Stomach smooth muscle (tissue), 2 donors: ENCODE measurements around the gene C9orf85.
"Not testable (repeated sequence)": the region's sequence is repeated elsewhere in the genome, so short reads cannot be mapped to it uniquely, and the experiment has no call there.

Experiments used
- H3K27ac ChIP-seq: one replicate; pipeline ENCODE4 v1.7.0; 2013; ENCODE audit warnings: mild to moderate bottlenecking, low read length, inconsistent platforms
- H3K27me3 ChIP-seq, 2 donors: one replicate each; pipeline ENCODE4 v1.7.0; 2013; ENCODE audit warnings: low read length in 2 of 2; ENCODE audit not compliant: insufficient read depth in 2 of 2, control insufficient read depth in 1 of 2
- H3K36me3 ChIP-seq, 2 donors: one replicate each; pipeline ENCODE4 v1.7.0; 2013; ENCODE audit warnings: low read length in 2 of 2; ENCODE audit not compliant: control insufficient read depth in 2 of 2, insufficient read depth in 2 of 2
- H3K4me1 ChIP-seq: one replicate; pipeline ENCODE4 v1.7.0; 2013; ENCODE audit warnings: low read length; ENCODE audit not compliant: control insufficient read depth, insufficient read depth
- H3K4me3 ChIP-seq, 2 donors: one replicate each; pipeline ENCODE4 v1.7.0; 2013; ENCODE audit warnings: low read length in 2 of 2
- H3K9ac ChIP-seq, 2 donors: one replicate each; pipeline ENCODE4 v1.7.0; 2013; ENCODE audit warnings: low read length in 2 of 2, mild to moderate bottlenecking in 1 of 2
- H3K9me3 ChIP-seq, 2 donors: one replicate each; pipeline ENCODE4 v1.7.0; 2013; ENCODE audit warnings: low read length in 2 of 2; ENCODE audit not compliant: control insufficient read depth in 2 of 2
- donor health status: healthy.
- donor health status: Pancreatic carcinoma.

Gene C9orf85

DNA sequence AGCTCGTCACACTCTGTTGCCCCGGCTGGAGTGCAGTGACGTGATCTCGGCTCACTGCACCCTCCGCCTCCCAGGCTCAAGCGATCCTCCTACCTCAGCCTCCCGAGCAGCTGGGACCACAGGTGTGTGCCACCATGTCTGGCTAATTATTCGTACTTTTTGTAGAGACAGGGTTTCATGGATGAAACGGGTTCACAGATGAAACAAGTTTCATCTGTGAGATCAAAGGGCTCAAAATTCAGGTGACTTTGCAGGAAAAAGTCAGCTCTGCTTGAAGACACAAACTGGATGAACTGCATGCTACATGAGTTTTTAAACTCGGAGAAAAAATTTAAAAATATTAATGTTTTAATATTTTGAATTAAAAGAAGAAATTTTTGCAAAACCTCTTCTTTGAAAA, 24.9 kb upstream of the C9orf85 start:
- Histone ChIP-seq H3K4me3 (no peak overlapping the region), H3K9ac (no peak overlapping the region), H3K36me3 (no peaks in the 10 kb centered on the region), H3K27ac (no peak overlapping the region), H3K27me3 (no peaks in the 10 kb centered on the region), H3K9me3 (no peaks in the 10 kb centered on the region), H3K4me1 (no peaks in the 10 kb centered on the region)

DNA sequence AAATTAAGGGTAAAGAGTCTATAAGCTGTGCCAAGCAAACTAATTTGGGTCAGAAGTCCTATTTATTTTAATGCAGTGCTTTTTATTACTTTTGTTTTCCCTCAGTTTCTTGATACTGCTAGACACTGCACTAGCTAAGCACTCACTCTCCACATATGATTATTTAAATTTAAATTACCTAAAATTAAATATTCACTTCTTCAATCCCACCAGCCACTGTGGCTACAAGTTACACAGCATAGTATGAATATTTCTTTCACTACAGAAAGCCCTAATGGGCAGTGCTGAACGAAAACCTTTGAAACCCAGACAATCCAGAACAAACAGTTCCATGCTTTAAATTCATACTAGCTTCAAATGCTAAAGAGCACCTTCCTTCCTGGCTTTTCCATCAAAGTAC, 24.1 kb upstream of the C9orf85 start:
- H3K4me1 ChIP-seq = no peaks in the 10 kb centered on the region

DNA sequence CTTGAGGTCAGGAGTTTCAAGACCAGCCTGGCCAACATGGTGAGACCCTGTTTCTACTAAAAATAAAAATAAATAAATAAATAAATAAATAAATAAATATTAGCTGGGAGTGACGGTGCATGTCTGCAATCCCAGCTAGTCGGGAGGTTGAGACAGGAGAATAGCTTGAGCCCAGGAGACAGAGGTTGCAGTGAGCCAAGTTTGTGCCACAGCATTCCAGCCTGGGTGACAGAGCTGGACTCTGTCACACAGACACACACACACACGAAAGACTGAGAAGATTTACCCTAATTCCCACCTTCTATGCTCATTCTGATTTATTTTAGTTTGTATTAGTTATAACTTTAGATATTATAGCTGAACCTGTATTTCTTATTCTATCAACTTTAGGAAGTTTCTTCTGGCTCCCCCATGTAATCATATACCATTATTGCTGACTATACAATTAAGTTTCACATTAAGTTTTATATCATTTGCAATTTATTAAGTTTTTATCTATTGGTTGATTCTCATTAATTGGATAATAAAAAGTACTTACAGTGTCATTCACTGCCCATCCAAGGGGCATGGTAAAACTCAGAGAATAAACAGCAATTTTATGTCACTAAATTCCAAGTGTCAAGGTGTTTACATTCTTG, 21.3 kb upstream of the C9orf85 start:
- H3K4me3 ChIP-seq = no peak overlapping the region
- H3K27ac ChIP-seq = no peak overlapping the region
- H3K9me3 ChIP-seq = no peaks in the 10 kb centered on the region
- H3K4me1 ChIP-seq = no peaks in the 10 kb centered on the region
- no peaks in the 10 kb centered on the region for H3K27me3 ChIP-seq
- H3K9ac ChIP-seq = no peak overlapping the region
- H3K36me3 ChIP-seq = no peaks in the 10 kb centered on the region

More for the DNA sequence above, 24.1 kb upstream of the C9orf85 start:
- Histone ChIP-seq H3K9ac (no peak overlapping the region), H3K27me3 (no peaks in the 10 kb centered on the region), H3K9me3 (no peaks in the 10 kb centered on the region), H3K27ac (no peak overlapping the region), H3K4me3 (no peak overlapping the region), H3K36me3 (no peaks in the 10 kb centered on the region)

DNA sequence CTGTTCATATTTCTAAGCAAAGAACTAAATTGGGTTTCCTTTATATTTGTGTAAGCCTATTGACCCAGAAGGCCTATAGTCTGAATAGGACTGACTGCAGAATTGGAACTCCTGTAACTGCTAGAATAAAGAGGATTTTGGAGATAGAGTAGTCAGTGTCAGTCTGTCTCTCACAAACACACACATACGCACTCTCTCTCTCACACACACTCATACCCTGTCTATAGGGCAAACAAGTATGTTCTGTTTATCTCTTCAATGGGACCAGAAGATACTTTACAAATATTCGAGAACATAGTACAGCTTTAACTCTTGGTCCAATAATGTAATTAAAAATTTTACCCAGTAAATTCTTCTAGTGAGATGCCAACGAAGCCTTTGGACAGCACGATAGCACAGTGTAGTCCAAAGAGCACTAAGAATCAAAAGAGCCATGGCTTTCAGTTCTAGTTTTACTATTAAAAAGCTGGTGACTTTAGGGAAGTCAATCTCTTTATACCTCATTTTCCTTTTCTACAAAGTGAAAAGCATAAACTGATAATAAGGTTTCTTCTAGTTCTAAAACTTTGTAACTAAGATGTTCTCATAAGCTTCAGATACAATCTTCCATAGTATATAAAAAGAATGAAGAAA, 19.8 kb upstream of the C9orf85 start:
- H3K27ac ChIP-seq = no peak overlapping the region

DNA sequence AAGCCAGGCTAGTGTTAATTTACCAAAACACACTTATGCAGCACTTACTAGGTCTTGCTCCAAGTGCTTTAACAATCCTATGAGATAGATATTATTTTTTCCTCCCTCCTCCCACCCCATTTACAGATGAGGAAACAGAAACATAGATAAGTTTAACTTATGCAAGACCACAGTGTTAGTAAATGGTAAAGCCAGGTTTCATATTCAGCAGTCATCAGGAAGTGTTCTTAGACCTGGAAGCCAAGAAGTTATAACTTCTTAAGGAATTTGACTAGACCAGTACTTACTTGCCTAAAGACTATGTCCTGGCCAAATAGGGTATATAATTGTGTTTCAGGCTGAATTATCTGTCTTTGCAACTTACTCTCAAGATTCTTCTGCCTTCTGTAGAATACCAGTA, 16.3 kb upstream of the C9orf85 start:
- Histone ChIP-seq H3K4me1 (no peaks in the 10 kb centered on the region), H3K27me3 (no peaks in the 10 kb centered on the region), H3K36me3 (no peaks in the 10 kb centered on the region), H3K9ac (no peak overlapping the region), H3K4me3 (no peak overlapping the region), H3K27ac (no peak overlapping the region), H3K9me3 (no peaks in the 10 kb centered on the region)

More for the DNA sequence above, 19.8 kb upstream of the C9orf85 start:
- Histone ChIP-seq H3K4me3 (no peak overlapping the region), H3K9me3 (no peaks in the 10 kb centered on the region), H3K27me3 (no peaks in the 10 kb centered on the region), H3K4me1 (no peaks in the 10 kb centered on the region), H3K36me3 (no peaks in the 10 kb centered on the region), H3K9ac (no peak overlapping the region)

DNA sequence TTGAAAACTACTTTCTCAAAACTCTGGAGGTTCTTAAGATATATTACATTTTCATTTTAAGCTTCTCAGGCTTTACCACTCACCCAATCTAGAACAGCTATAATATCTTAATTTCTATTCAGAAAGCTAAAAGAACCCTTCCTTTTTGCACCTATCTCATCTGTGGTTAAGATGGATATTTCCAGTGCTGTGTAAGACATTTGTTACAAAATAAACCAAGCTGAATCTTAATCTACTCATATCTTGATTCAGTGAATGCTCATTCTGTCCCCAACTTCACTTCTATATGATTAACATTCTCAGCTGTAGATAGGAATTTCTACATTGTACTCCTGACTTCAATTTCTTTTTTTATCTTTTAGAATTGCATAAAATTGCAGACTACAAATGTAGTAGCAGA, 15.5 kb upstream of the C9orf85 start:
- no peak overlapping the region for H3K27ac ChIP-seq
- H3K4me3 ChIP-seq = no peak overlapping the region
- H3K9me3 ChIP-seq = no peaks in the 10 kb centered on the region
- H3K4me1 ChIP-seq = no peaks in the 10 kb centered on the region
- H3K36me3 ChIP-seq = no peaks in the 10 kb centered on the region
- no peak overlapping the region for H3K9ac ChIP-seq
- H3K27me3 ChIP-seq = no peaks in the 10 kb centered on the region

DNA sequence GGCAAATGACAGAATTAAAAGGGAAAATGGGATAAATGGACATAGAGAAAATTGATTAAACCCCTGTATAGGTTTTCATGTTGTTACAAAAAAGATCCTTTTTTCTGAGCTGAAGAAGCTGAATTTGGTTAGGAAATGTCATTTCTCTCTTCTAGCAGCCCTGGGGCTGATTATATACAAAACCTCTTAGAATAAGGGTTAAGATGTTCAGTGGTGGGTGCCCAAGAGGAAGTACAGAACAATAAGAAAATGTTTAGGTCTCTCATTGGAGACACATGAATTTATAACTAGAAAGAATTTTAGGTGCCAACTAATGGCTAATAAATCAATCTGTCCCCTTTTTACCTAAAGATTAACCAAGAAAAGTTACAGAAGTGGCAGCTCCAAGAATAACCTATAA, 14.7 kb upstream of the C9orf85 start:
- Histone ChIP-seq H3K9me3 (no peaks in the 10 kb centered on the region), H3K9ac (no peak overlapping the region), H3K27me3 (no peaks in the 10 kb centered on the region), H3K27ac (no peak overlapping the region), H3K4me3 (no peak overlapping the region), H3K36me3 (no peaks in the 10 kb centered on the region), H3K4me1 (no peaks in the 10 kb centered on the region)

DNA sequence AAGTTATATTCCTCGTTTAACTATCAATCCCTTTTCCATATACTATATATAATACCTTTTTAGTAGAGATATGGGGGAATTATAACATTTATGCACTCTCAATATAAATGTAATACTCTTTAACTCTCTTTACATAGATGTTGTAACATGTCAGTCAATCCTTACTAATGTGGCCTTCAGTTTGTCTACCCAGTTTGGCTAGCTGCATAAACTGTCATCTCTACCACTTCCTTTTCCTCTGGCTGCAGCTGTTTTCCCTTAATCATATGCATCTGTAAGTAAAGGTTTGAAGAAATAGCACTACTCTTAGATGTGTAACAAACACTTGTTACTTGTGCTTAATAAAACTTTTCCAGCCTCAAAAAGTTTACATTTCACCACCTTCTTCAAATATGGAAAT, 13.9 kb upstream of the C9orf85 start:
- no peaks in the 10 kb centered on the region for H3K27me3 ChIP-seq
- no peaks in the 10 kb centered on the region for H3K4me1 ChIP-seq
- no peaks in the 10 kb centered on the region for H3K36me3 ChIP-seq
- no peak overlapping the region for H3K9ac ChIP-seq
- no peak overlapping the region for H3K27ac ChIP-seq
- no peak overlapping the region for H3K4me3 ChIP-seq
- H3K9me3 ChIP-seq = no peaks in the 10 kb centered on the region

DNA sequence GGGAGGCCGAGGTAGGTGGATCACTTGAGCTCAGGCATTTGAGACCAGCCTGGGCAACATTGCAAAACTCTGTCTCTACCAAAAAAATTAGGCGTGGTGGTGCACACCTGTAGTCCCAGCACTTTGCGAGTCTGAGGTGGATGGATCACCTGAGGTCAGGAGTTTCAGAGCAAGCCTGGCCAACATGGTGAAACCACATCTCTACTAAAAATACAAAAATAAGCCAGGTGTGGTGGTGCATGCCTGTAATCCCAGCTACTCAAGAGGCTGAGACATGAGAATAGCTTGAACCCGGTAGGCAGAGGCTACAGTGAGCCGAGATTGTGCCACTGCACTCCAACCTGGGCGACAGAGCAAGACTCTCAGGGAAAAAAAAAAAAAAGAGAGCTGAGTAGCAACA, 12.7 kb upstream of the C9orf85 start:
- H3K27ac ChIP-seq, H3K9ac ChIP-seq, H3K9me3 ChIP-seq, H3K27me3 ChIP-seq, H3K4me1 ChIP-seq, H3K4me3 ChIP-seq, H3K36me3 ChIP-seq: not testable (repeated sequence)

DNA sequence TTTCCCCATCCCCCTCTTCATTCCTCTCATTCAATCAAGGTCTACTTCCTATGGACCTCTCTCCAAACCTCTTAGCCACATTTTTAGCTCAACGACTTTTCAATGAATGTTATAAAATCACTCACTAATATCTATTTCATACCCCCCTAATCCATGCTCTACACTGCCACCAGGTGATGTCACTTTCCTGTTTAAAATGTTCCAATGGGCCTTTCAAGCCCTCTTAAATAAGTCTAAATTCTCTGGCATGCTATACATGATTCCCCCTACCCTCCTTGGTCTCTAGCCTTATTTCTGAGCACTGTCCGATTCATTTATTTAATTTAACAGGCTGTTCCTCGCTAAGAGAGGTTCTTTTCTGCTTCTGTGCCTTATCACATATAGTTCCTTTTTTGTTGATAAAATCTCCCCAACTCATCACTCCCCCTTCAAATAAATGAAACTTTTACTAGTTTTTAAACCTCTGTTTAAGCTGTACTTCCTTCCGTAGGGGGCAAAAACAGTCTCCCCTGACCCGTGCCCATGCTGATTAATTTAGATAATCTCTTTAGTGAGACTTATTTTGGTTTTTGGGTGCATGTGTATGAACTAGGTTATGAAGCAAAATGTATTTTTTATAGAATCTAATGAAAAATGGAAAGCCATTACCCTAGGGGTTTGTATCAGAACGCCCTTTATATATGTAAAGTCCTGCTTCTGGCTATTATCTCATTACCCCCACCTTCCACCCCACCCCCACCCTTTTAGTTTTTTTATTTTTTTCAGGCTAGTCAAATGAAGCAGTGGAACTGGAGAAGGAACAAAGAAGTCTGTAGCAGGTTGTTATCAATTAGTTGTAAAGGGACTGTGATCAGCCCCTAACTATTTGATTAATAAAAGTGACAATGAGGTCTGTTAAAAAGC, 9.5 kb upstream of the C9orf85 start:
- no peaks in the 10 kb centered on the region for H3K4me1 ChIP-seq
- no peaks in the 10 kb centered on the region for H3K27me3 ChIP-seq
- H3K36me3 ChIP-seq = no peaks in the 10 kb centered on the region

DNA sequence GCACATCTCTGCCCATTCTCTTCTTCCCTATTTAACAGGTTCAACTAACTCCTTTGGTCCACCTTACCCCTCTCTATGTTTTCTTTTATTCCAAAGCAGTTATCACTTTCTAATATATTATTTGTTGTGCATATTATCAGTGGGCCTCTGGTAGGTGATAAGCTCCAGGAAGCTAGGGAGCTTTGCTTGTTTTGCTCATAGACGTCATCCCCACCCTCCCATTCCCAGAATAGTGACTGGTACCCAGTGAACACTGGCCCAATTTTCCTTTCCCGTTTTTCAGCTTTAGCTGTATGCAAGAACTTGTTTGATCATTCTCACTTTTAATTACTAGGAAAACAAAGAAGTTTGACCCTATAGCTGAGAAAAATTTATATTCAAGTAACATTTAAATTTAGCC, 7.4 kb upstream of the C9orf85 start:
- Histone ChIP-seq H3K36me3 (no peaks in the 10 kb centered on the region), H3K27me3 (no peaks in the 10 kb centered on the region), H3K27ac (no peak overlapping the region), H3K4me3 (no peak overlapping the region), H3K9ac (no peak overlapping the region), H3K4me1 (no peaks in the 10 kb centered on the region), H3K9me3 (no peaks in the 10 kb centered on the region)

More for the DNA sequence above, 9.5 kb upstream of the C9orf85 start:
- Histone ChIP-seq H3K4me3 (no peak overlapping the region), H3K9me3 (no peaks in the 10 kb centered on the region), H3K27ac (no peak overlapping the region), H3K9ac (no peak overlapping the region)
